ENCODE data around the gene APLP2. TPM values are rescaled to one million over a fixed set of nuclear protein-coding genes. Genes with fewer than 3 reads are reported as not detected.

APLP2 gene
- total RNA-seq, 1 experiment from 2014 or later = 210 TPM

- no peaks in the 10 kb centered on the region for H3K9me3 ChIP-seq (ENCODE audit: control insufficient read depth in 1 of 2, insufficient read depth in 1 of 2, low read depth in 1 of 2, low read length in 2 of 2)
- no peak overlapping the region for H3K4me3 ChIP-seq (replicated peaks in 1 of 2; ENCODE audit: low read depth in 1 of 2, low read length in 2 of 2)
- no peak overlapping the region for H3K4me2 ChIP-seq (ENCODE audit: low read length)
- H3K9me2 ChIP-seq (ENCODE audit: insufficient read depth) = no peaks in the 10 kb centered on the region
- H3K9ac ChIP-seq (ENCODE audit: low read length) = no peak overlapping the region
- peaks cover 3% of the 10 kb centered on the region; the same call in 1 of the 2 replicates for H3K79me2 ChIP-seq (ENCODE audit: insufficient read depth, low read length)
- ATAC-seq = no peak
- ChIA-PET RAD21 (ENCODE audit: low non-redundant PET in 1 of 2, low total read pairs in 2 of 2, uncharacterized antibody in 2 of 2, unreplicated experiment in 2 of 2) (no interaction called here), CTCF (interaction anchor here (3.0 to 4.7 kb wide), 2 partner anchors 139 to 206 kb away, joined by 70 to 98 read pairs; no protein-coding TSS in a partner anchor), POLR2A (no interaction called here)
- intact Hi-C loops (cut with micrococcal nuclease) = loop anchor here (5.0 kb wide), 2 partner anchors 343 to 363 kb away; no protein-coding TSS in a partner anchor
- no peak overlapping the region for H2AFZ ChIP-seq (ENCODE audit: low read depth, low read length, poor library complexity, severe bottlenecking)
- no peak for DNase-seq (ENCODE audit: low read depth, low spot score)
- H3K27me3 ChIP-seq (ENCODE audit: insufficient read depth, low read length) = no peaks in the 10 kb centered on the region
- H3K27ac ChIP-seq (ENCODE audit: low read depth, low read length) = no peak overlapping the region
- H4K20me1 ChIP-seq (ENCODE audit: insufficient read depth) = no peaks in the 10 kb centered on the region
- no TSS peak for BruUV-seq (replicated peaks)
- TF ChIP-seq TCF7L2 (IDR thresholded peaks at IDR 0.05; ENCODE audit: borderline replicate concordance, extremely low read depth, insufficient read depth, insufficient read length) (no peak), EZH2 (IDR thresholded peaks at IDR 0.05) (no peak), RAD21 (IDR thresholded peaks at IDR 0.05; ENCODE audit: low read depth) (no peak), YY1 (IDR thresholded peaks at IDR 0.05; ENCODE audit: extremely low read depth, insufficient replicate concordance, low read depth, low read length) (no peak), CEBPB (IDR thresholded peaks at IDR 0.05; ENCODE audit: low read depth) (no peak), POLR2AphosphoS5 (IDR thresholded peaks at IDR 0.05; ENCODE audit: low read depth, low read length) (no peak), SP1 (IDR thresholded peaks at IDR 0.05; ENCODE audit: low read depth) (no peak), JUND (IDR thresholded peaks at IDR 0.05) (no peak), CBX3 (IDR thresholded peaks at IDR 0.05; ENCODE audit: low read depth) (no peak), POLR2A (IDR thresholded peaks at IDR 0.05; ENCODE audit: borderline replicate concordance, extremely low read depth, insufficient read depth, insufficient read length) (no peak), EZH2phosphoT487 (IDR thresholded peaks at IDR 0.05; ENCODE audit: borderline replicate concordance) (no peak), ELF1 (IDR thresholded peaks at IDR 0.05; ENCODE audit: borderline replicate concordance, low read depth) (no peak), ZFX (IDR thresholded peaks at IDR 0.05) (no peak), SIN3A (IDR thresholded peaks at IDR 0.05; ENCODE audit: low read depth) (no peak), ZNF274 (IDR thresholded peaks at IDR 0.05; ENCODE audit: low read depth, low read length) (no peak)
- TF ChIP-seq, protein P1, sequence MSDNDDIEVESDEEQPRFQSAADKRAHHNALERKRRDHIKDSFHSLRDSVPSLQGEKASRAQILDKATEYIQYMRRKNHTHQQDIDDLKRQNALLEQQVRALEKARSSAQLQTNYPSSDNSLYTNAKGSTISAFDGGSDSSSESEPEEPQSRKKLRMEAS (IDR thresholded peaks at IDR 0.05) = no peak
- TF ChIP-seq, protein P2, sequence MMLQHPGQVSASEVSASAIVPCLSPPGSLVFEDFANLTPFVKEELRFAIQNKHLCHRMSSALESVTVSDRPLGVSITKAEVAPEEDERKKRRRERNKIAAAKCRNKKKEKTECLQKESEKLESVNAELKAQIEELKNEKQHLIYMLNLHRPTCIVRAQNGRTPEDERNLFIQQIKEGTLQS (IDR thresholded peaks at IDR 0.05) = no peak
- TF ChIP-seq, protein P3, sequence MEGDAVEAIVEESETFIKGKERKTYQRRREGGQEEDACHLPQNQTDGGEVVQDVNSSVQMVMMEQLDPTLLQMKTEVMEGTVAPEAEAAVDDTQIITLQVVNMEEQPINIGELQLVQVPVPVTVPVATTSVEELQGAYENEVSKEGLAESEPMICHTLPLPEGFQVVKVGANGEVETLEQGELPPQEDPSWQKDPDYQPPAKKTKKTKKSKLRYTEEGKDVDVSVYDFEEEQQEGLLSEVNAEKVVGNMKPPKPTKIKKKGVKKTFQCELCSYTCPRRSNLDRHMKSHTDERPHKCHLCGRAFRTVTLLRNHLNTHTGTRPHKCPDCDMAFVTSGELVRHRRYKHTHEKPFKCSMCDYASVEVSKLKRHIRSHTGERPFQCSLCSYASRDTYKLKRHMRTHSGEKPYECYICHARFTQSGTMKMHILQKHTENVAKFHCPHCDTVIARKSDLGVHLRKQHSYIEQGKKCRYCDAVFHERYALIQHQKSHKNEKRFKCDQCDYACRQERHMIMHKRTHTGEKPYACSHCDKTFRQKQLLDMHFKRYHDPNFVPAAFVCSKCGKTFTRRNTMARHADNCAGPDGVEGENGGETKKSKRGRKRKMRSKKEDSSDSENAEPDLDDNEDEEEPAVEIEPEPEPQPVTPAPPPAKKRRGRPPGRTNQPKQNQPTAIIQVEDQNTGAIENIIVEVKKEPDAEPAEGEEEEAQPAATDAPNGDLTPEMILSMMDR (IDR thresholded peaks at IDR 0.05 in 2 of 3, conservative IDR thresholded peaks at IDR 0.05 in 1 of 3; ENCODE audit: borderline replicate concordance in 1 of 3, insufficient read depth in 1 of 3, low read depth in 2 of 3, low read length in 2 of 3) = no peak
- TF ChIP-seq, protein P4, sequence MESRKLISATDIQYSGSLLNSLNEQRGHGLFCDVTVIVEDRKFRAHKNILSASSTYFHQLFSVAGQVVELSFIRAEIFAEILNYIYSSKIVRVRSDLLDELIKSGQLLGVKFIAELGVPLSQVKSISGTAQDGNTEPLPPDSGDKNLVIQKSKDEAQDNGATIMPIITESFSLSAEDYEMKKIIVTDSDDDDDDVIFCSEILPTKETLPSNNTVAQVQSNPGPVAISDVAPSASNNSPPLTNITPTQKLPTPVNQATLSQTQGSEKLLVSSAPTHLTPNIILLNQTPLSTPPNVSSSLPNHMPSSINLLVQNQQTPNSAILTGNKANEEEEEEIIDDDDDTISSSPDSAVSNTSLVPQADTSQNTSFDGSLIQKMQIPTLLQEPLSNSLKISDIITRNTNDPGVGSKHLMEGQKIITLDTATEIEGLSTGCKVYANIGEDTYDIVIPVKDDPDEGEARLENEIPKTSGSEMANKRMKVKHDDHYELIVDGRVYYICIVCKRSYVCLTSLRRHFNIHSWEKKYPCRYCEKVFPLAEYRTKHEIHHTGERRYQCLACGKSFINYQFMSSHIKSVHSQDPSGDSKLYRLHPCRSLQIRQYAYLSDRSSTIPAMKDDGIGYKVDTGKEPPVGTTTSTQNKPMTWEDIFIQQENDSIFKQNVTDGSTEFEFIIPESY (IDR thresholded peaks at IDR 0.05; ENCODE audit: extremely low read depth, insufficient replicate concordance, low read length) = no peak
- TF ChIP-seq, protein P5, sequence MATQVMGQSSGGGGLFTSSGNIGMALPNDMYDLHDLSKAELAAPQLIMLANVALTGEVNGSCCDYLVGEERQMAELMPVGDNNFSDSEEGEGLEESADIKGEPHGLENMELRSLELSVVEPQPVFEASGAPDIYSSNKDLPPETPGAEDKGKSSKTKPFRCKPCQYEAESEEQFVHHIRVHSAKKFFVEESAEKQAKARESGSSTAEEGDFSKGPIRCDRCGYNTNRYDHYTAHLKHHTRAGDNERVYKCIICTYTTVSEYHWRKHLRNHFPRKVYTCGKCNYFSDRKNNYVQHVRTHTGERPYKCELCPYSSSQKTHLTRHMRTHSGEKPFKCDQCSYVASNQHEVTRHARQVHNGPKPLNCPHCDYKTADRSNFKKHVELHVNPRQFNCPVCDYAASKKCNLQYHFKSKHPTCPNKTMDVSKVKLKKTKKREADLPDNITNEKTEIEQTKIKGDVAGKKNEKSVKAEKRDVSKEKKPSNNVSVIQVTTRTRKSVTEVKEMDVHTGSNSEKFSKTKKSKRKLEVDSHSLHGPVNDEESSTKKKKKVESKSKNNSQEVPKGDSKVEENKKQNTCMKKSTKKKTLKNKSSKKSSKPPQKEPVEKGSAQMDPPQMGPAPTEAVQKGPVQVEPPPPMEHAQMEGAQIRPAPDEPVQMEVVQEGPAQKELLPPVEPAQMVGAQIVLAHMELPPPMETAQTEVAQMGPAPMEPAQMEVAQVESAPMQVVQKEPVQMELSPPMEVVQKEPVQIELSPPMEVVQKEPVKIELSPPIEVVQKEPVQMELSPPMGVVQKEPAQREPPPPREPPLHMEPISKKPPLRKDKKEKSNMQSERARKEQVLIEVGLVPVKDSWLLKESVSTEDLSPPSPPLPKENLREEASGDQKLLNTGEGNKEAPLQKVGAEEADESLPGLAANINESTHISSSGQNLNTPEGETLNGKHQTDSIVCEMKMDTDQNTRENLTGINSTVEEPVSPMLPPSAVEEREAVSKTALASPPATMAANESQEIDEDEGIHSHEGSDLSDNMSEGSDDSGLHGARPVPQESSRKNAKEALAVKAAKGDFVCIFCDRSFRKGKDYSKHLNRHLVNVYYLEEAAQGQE (IDR thresholded peaks at IDR 0.05; ENCODE audit: low read depth) = no peak
- H3K36me3 ChIP-seq (ENCODE audit: control insufficient read depth in 1 of 2, insufficient read depth in 2 of 2, low read length in 2 of 2) = peaks cover 36 to 39% of the 10 kb centered on the region in 2 experiments; a peak in 3 of 4 replicates
- peaks cover 0 to under 1% of the 10 kb centered on the region in 2 experiments; a peak in 2 of 4 replicates for H3K4me1 ChIP-seq (ENCODE audit: control insufficient read depth in 1 of 2, insufficient read depth in 2 of 2, low read length in 2 of 2)
These were observed 60.2 kb downstream of the APLP2 start for GRCh38 chr11:130129922-130130321.
